MM.1S (cell line): Measurements from ENCODE around the gene PLIN1.

Experiments used
- DNase-seq: peaks from one replicate; pipeline ENCODE4 v3.0.0-alpha.2; 2015
- H2AFZ ChIP-seq: fragments of 300-600 bp; sonication (generic); 2 replicates; pipeline ENCODE4 v1.6.0; 2016; ENCODE audit warnings: antibody characterized with exemption, low read length
- H3F3A ChIP-seq: fragments of 300-600 bp; sonication (generic); 2 replicates; pipeline ENCODE4 v1.6.1; 2016; ENCODE audit warnings: mild to moderate bottlenecking, antibody characterized with exemption, low read length, moderate library complexity, mixed read lengths; ENCODE audit not compliant: insufficient read depth
- H3K27ac ChIP-seq: fragments of 300-600 bp; sonication (generic); 2 replicates; pipeline ENCODE4 v1.5.1; 2016; ENCODE audit warnings: mild to moderate bottlenecking, low read length
- H3K27me3 ChIP-seq: fragments of 300-600 bp; sonication (generic); replicated peaks from 2 replicates; pipeline ENCODE4 v1.6.0; 2016; ENCODE audit warnings: low read length; ENCODE audit not compliant: insufficient read depth
- H3K36me3 ChIP-seq: fragments of 300-600 bp; sonication (generic); replicated peaks from 2 replicates; pipeline ENCODE4 v1.6.1; 2016; ENCODE audit warnings: mild to moderate bottlenecking, low read length, mixed read lengths; ENCODE audit not compliant: insufficient read depth
- H3K4me1 ChIP-seq: fragments of 300-600 bp; sonication (generic); 2 replicates; pipeline ENCODE4 v1.6.1; 2016; ENCODE audit warnings: low read length, mixed read lengths
- H3K4me2 ChIP-seq: fragments of 300-600 bp; sonication (generic); 2 replicates; pipeline ENCODE4 v1.6.0; 2016; ENCODE audit warnings: low read depth, low read length
- H3K4me3 ChIP-seq: fragments of 300-600 bp; sonication (generic); 2 replicates; pipeline ENCODE4 v1.5.1; 2016; ENCODE audit warnings: low read length, mixed read lengths
- H3K79me2 ChIP-seq: fragments of 300-600 bp; sonication (generic); 2 replicates; pipeline ENCODE4 v1.6.1; 2016; ENCODE audit warnings: mixed run types, low read length, mixed read lengths
- H3K9ac ChIP-seq: fragments of 300-600 bp; sonication (generic); 2 replicates; pipeline ENCODE4 v1.6.1; 2016; ENCODE audit warnings: low read length, mixed read lengths
- H3K9me2 ChIP-seq: fragments of 300-600 bp; sonication (generic); replicated peaks from 2 replicates; pipeline ENCODE4 v1.6.1; 2016; ENCODE audit warnings: mild to moderate bottlenecking, low read length, mixed read lengths; ENCODE audit not compliant: insufficient read depth
- H3K9me3 ChIP-seq: fragments of 300-600 bp; sonication (generic); replicated peaks from 2 replicates; pipeline ENCODE4 v1.6.1; 2016; ENCODE audit warnings: mild to moderate bottlenecking, low read length, mixed read lengths; ENCODE audit not compliant: insufficient read depth
- H4K20me1 ChIP-seq: fragments of 300-600 bp; sonication (generic); 2 replicates; pipeline ENCODE4 v1.6.1; 2016; ENCODE audit warnings: mild to moderate bottlenecking, low read length, moderate library complexity, mixed read lengths; ENCODE audit not compliant: insufficient read depth
- EZH2 ChIP-seq: fragments of 300-600 bp; sonication (generic); optimal IDR thresholded peaks from 2 replicates; pipeline ENCODE3; 2017; ENCODE audit warnings: low read depth, mild to moderate bottlenecking, antibody characterized with exemption, low read length, mixed read lengths
- EZH2phosphoT487 ChIP-seq: fragments of 300-600 bp; sonication (generic); IDR thresholded peaks from 2 replicates; pipeline ENCODE4 v1.6.1; 2018; ENCODE audit warnings: antibody characterized with exemption, low read length
- TF ChIP-seq, protein P1 (sequence below): fragments of 300-600 bp; sonication (generic); IDR thresholded peaks from 2 replicates; pipeline ENCODE4 v1.5.1; 2016; ENCODE audit warnings: antibody characterized with exemption, low read length, mixed read lengths

The PLIN1 gene

DNA sequence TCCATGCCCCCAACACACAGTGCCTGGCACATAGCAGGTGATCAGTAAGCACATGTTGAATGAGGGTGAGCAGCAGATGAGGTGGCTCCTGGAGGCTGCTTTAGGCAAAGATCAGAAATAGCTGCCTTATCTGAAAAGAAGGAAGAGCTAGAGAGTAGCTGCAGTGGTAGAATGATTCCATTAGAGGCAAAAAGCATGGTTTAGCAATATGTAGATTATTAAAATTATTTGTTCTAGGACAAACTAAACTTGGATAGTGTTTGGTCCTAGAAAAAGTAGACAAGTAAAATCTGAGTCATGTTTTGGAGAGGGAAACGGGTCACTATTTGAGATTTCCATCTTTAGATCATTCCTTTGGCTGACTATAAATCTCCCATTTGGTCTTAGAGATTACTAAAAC is 56.0 kb downstream of the PLIN1 start:
- TF ChIP-seq EZH2 (no peak), EZH2phosphoT487 (no peak)
- TF ChIP-seq, protein P1, sequence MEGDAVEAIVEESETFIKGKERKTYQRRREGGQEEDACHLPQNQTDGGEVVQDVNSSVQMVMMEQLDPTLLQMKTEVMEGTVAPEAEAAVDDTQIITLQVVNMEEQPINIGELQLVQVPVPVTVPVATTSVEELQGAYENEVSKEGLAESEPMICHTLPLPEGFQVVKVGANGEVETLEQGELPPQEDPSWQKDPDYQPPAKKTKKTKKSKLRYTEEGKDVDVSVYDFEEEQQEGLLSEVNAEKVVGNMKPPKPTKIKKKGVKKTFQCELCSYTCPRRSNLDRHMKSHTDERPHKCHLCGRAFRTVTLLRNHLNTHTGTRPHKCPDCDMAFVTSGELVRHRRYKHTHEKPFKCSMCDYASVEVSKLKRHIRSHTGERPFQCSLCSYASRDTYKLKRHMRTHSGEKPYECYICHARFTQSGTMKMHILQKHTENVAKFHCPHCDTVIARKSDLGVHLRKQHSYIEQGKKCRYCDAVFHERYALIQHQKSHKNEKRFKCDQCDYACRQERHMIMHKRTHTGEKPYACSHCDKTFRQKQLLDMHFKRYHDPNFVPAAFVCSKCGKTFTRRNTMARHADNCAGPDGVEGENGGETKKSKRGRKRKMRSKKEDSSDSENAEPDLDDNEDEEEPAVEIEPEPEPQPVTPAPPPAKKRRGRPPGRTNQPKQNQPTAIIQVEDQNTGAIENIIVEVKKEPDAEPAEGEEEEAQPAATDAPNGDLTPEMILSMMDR, result no peak
- H3K9ac ChIP-seq, result no peak overlapping the region
- no peaks in the 10 kb centered on the region for H3K79me2 ChIP-seq
- DNase-seq, result no peak
- no peak overlapping the region for H2AFZ ChIP-seq
- peaks cover 33% of the 10 kb centered on the region for H3K36me3 ChIP-seq
- H3K9me3 ChIP-seq, result no peaks in the 10 kb centered on the region
- H3F3A ChIP-seq, result no peaks in the 10 kb centered on the region
- no peaks in the 10 kb centered on the region for H3K9me2 ChIP-seq
- H4K20me1 ChIP-seq, result no peaks in the 10 kb centered on the region
- H3K4me1 ChIP-seq, result no peaks in the 10 kb centered on the region
- H3K27me3 ChIP-seq, result no peaks in the 10 kb centered on the region
- no peak overlapping the region for H3K27ac ChIP-seq
- no peak overlapping the region for H3K4me2 ChIP-seq
- no peak overlapping the region for H3K4me3 ChIP-seq

DNA sequence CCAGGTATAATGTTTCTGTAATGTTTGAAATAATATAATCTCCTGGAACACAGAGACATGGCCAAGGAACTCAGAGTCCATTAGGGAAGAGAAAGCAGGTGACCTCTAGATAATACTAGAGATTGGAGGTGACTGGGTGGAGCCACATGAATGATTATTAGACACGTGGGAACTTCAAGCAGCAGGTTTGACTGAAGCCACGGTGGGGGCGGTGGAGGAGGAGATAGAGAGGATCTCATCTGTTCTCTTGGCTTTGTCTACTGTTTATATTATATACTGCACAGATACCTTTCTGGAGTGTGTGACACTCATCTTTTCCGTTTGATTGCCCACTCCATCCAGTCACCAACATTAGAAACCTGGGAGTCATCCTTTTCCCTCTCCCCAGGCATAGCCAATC is 57.6 kb downstream of the PLIN1 start:
- DNase-seq, result no peak
- no peak overlapping the region for H3K27ac ChIP-seq
- no peaks in the 10 kb centered on the region for H3K79me2 ChIP-seq
- TF ChIP-seq EZH2 (no peak), EZH2phosphoT487 (no peak)
- TF ChIP-seq, protein P1, result no peak
- no peaks in the 10 kb centered on the region for H3K9me3 ChIP-seq
- H3F3A ChIP-seq, result no peaks in the 10 kb centered on the region
- no peak overlapping the region for H2AFZ ChIP-seq
- no peaks in the 10 kb centered on the region for H4K20me1 ChIP-seq
- no peak overlapping the region for H3K4me3 ChIP-seq
- H3K36me3 ChIP-seq, result peaks cover 21% of the 10 kb centered on the region
- no peak overlapping the region for H3K4me2 ChIP-seq
- H3K4me1 ChIP-seq, result no peaks in the 10 kb centered on the region
- H3K27me3 ChIP-seq, result no peaks in the 10 kb centered on the region
- no peaks in the 10 kb centered on the region for H3K9me2 ChIP-seq
- H3K9ac ChIP-seq, result no peak overlapping the region

DNA sequence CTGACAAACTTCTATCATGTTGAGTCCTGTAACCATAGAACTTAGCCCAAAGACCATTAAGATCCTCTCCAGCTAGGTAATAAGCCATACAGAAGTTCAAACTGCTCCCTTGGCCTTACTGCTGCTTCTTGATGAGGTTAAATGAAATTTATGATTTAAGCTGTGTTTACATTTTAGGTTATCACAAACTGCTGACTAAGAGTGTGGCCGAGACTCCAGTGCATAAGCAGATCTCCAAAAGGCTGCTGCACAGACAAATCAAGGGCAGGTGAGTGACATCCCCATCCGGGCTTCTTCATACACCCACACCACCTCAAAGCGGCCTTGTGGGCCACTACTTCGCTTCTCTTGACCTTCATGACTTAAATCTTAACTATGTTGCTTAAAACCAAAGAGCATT is 62.9 kb downstream of the PLIN1 start:
- no peak overlapping the region for H2AFZ ChIP-seq
- H3F3A ChIP-seq, result no peaks in the 10 kb centered on the region
- H3K27me3 ChIP-seq, result no peaks in the 10 kb centered on the region
- TF ChIP-seq, protein P1, result no peak
- TF ChIP-seq EZH2 (no peak), EZH2phosphoT487 (no peak)
- H3K4me3 ChIP-seq, result no peak overlapping the region
- H3K9me3 ChIP-seq, result no peaks in the 10 kb centered on the region
- no peaks in the 10 kb centered on the region for H3K9me2 ChIP-seq
- no peaks in the 10 kb centered on the region for H3K4me1 ChIP-seq
- H3K36me3 ChIP-seq, result peaks cover 11% of the 10 kb centered on the region
- no peaks in the 10 kb centered on the region for H3K79me2 ChIP-seq
- no peak for DNase-seq
- H4K20me1 ChIP-seq, result no peaks in the 10 kb centered on the region
- no peak overlapping the region for H3K4me2 ChIP-seq
- no peak overlapping the region for H3K27ac ChIP-seq
- H3K9ac ChIP-seq, result no peak overlapping the region
